HG03354 (cell line): ENCODE measurements around the gene COL5A2.

Source experiments
- ATAC-seq: cut with Tn5 transposase; IDR thresholded peaks from one replicate; pipeline ENCODE4 v1.9.1; 2021; ENCODE audit warnings: mild to moderate bottlenecking; ENCODE audit not compliant: unreplicated experiment, poor library complexity, severe bottlenecking

Gene COL5A2

GRCh38 chr2:189181706-189182105, 2.1 kb upstream of the COL5A2 start:
- ATAC-seq = no peak

- no peak for ATAC-seq
Observed at GRCh38 chr2:189178726-189179569, 613 bp downstream of the COL5A2 start.

- ATAC-seq = no peak
Observed at GRCh38 chr2:189178054-189178453, 1.5 kb downstream of the COL5A2 start.

- no peak for ATAC-seq
Observed at GRCh38 chr2:189177251-189177840, 2.2 kb downstream of the COL5A2 start.

GRCh38 chr2:189176516-189176915, 3.0 kb downstream of the COL5A2 start:
- ATAC-seq = no peak

- no peak for ATAC-seq
Observed at GRCh38 chr2:189175869-189176433, 3.6 kb downstream of the COL5A2 start.

GRCh38 chr2:189171956-189172609, 7.5 kb downstream of the COL5A2 start:
- ATAC-seq = no peak

- no peak for ATAC-seq
Observed at GRCh38 chr2:189168856-189169499, 10.6 kb downstream of the COL5A2 start.

GRCh38 chr2:189165656-189166380, 13.7 kb downstream of the COL5A2 start:
- ATAC-seq = no peak

- no peak for ATAC-seq
Observed at GRCh38 chr2:189164746-189165145, 14.8 kb downstream of the COL5A2 start.

- no peak for ATAC-seq
Observed at GRCh38 chr2:189163889-189164288, 15.7 kb downstream of the COL5A2 start.

GRCh38 chr2:189162566-189162965, 17.0 kb downstream of the COL5A2 start:
- no peak for ATAC-seq

- ATAC-seq = no peak
Observed at GRCh38 chr2:189161894-189162293, 17.7 kb downstream of the COL5A2 start.

GRCh38 chr2:189159717-189160116, 19.8 kb downstream of the COL5A2 start:
- ATAC-seq = no peak

GRCh38 chr2:189159273-189159672, 20.3 kb downstream of the COL5A2 start:
- ATAC-seq = no peak

- ATAC-seq = peak; percentile 62
Observed at GRCh38 chr2:189157939-189158338, 21.6 kb downstream of the COL5A2 start.

GRCh38 chr2:189157456-189157855, 22.1 kb downstream of the COL5A2 start:
- ATAC-seq = no peak

- ATAC-seq = no peak
Observed at GRCh38 chr2:189155795-189156194, 23.8 kb downstream of the COL5A2 start.

- no peak for ATAC-seq
Observed at GRCh38 chr2:189153619-189154018, 25.9 kb downstream of the COL5A2 start.
